NCI-H2196 (cell line): ENCODE data around the gene AOC2.

Source experiments
- DNase-seq: peaks from one replicate; lab custom pipeline; 2025; ENCODE audit not compliant: unreplicated experiment; lab: John Stamatoyannopoulos, UW

The AOC2 gene, protein sequence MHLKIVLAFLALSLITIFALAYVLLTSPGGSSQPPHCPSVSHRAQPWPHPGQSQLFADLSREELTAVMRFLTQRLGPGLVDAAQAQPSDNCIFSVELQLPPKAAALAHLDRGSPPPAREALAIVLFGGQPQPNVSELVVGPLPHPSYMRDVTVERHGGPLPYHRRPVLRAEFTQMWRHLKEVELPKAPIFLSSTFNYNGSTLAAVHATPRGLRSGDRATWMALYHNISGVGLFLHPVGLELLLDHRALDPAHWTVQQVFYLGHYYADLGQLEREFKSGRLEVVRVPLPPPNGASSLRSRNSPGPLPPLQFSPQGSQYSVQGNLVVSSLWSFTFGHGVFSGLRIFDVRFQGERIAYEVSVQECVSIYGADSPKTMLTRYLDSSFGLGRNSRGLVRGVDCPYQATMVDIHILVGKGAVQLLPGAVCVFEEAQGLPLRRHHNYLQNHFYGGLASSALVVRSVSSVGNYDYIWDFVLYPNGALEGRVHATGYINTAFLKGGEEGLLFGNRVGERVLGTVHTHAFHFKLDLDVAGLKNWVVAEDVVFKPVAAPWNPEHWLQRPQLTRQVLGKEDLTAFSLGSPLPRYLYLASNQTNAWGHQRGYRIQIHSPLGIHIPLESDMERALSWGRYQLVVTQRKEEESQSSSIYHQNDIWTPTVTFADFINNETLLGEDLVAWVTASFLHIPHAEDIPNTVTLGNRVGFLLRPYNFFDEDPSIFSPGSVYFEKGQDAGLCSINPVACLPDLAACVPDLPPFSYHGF

DNA sequence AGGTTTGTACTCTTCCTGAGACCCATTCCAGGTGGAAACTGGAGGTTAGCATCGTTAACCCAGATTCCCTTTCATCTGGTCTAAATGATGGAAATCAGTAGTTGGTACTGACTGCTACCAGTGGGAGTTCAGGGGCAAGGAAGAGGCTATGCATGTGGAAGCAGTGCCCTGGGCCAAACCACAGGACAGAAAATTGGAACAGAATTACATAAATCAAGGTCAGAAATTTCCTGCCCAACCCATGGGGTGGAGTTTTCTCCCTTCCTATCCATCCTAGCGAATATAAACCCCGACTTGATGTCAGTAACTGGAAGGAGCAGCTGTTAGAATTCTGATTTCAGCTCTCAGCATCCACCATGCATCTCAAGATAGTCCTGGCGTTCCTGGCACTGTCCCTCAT lies at the start of gene AOC2:
Gene AOC2, plus strand, starts transcription at position 310 of the 400 bp plus-strand sequence. Its CDS starts 47 bp downstream, at position 357.
- no peak for DNase-seq

DNA sequence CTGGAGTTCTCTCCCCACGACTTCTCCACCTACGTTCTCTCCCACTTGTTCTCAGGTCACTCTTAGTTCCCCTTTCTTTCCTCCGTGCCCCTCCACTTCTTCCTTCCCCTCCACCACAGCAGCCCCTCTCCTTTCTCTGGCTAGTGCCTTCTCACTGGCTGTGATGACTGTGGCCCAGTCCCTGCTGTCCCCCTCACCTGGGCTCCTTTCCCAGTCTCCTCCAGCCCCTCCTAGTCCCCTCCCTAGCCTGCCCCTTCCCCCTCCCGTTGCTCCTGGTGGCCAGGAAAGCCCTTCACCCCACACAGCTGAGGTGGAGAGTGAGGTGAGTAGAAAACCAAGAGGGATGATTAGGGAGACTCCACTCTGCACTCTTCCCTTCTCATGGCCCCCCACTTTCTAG lies 49.3 kb upstream of the AOC2 start:
- no peak for DNase-seq

DNA sequence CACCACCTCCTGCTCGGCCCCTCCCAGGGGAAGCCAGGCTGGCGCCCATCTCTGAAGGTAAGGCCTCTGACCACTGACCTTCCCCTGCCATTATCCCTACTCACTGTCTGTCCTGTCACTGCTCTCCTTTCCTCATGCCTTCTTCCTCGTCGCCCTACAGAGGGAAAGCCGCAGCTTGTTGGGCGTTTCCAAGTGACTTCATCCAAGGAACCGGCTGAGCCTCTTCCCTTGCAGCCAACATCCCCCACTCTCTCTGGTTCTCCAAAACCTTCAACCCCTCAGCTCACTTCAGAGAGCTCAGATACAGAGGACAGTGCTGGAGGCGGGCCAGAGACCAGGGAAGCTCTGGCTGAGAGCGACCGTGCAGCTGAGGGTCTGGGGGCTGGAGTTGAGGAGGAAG lies 48.9 kb upstream of the AOC2 start:
- no peak for DNase-seq

DNA sequence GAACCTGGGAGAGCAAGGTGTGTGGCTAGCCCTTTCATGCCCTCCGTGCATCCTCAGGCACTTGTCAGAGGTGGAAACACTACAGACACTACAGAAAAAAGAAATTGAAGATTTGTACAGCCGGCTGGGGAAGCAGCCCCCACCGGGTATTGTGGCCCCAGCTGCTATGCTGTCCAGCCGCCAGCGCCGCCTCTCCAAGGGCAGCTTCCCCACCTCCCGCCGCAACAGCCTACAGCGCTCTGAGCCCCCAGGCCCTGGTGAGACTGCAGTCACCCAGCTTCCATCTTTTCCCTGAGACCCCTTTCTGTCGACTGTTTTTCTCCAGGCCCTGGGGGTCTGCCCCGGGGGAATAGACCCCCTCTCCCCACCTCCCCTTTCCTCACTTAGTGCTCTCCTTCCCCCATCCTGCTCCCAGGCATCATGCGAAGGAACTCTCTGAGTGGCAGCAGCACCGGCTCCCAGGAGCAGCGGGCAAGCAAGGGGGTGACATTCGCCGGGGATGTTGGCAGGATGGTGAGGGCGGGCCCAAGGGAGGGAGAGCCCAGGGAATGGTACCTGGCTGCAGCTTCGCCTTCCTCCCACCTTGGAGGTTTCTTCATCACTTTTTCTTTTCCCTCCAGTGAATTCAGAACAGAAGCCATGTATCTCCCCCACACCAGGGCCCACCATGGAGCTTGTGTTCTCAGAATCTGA lies 48.2 kb upstream of the AOC2 start:
- no peak for DNase-seq

DNA sequence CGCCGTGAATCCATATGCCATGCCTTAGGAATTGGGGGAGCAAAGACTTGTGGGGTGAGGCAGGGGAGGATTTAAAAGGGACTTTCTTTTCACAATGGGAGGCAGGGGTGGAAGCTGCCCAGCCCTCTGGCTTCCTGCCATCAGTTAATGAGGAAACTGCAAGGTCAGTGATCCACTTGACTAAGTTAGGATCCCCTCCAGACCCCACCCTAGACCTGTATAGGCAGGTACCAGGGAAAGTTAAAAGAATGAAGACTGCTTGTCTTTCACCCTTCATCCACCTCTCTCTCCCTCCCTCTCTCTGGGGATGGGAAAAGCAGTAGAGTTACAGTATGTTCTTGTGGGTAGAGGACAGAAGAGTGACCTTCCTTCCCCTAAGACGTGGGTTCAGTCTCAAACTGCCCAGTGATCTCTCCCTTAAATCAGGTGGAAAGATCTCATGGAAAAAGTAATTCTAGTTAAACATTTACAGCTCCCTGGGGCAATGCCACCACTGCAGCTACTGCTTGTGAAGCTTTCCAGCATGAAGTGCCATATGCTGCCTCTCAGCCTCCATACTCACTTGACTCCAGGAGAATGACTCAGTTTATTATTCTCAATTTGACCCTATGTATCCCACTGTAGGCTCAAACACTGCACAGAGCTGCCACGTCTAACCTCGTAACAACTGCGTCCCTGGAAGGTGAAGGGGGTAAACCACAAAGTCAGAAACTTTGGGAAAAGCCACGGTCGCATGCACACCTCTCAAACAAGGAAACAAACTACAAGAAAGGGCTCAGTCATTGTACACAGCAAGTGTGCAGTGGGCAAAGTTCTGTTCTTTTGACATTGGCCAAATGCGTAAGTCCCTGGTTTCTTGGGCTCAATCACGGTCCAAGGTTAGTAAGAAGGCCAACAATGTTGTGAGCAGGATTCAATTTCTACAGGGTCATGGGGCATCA lies 47.0 kb upstream of the AOC2 start:
- DNase-seq, result no peak

DNA sequence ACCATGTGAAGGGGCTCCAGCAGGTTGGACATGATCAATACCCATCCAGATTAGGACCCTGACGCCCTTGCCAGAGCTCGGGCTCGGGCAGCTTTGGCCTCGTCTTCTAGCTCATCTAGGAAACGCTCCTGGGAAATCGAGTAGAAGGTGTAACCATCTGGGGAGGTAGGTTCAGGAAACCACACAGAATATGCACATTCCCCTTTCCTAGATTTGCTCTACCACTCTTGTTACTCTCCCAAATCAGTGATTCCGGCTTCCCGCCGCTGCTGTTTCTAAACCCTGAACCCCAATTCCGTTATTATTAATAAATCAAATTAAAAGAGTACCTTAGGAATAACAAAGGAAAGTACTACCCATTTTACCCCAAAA lies 46.4 kb upstream of the AOC2 start:
- no peak for DNase-seq

DNA sequence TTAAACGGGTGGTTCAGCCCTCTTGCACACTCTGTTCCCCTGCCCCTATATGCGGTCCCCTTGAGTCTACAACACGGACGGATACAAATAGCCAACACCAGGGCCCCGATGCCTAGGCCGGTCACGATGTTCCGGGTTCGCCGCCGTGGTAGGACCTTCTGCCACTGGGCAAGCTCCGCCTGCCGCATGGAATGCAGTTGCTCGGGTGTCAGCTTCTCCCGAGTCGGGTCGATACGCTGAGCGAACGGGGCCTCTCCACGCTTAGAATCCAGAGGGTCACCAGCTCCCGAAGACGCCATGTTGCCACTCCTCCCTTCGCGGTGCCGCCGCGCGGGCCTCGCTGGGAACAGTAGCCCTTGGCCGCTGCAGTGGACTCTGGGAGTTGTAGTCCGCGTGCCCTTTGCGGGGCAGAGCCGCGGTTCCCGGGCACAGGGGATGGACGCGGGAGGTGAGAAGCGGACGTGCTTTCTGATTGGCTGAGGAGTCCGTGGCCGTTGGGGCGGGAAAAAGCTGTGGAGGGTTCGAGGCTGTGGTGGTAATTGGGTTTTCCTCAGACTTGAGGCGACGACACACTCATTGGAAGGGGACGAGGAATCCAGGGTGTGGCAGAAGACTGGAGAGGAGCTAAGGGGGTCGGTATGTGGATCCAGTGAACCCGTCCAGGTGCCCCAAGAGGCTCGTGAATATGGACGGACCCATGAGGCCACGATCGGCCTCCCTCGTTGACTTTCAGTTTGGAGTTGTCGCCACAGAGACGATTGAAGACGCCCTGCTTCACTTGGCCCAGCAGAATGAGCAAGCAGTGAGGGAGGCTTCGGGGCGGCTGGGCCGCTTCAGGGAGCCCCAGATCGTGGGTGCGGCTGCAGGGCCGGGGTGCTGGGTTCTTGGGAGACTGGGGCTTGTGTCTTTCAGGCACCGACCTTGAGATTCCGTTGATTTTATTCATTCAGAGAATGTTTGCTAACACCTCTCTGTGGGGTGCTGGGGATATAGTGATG lies 45.7 kb upstream of the AOC2 start, which contains the start of the genes CNTD1 and COA3:
Gene CNTD1, plus strand, starts transcription at position 479 of the 998 bp plus-strand sequence. Its CDS starts 207 bp downstream, at position 686.
Gene COA3, minus strand, starts transcription at position 322 of the 998 bp plus-strand sequence. Its CDS starts 23 bp downstream, at position 299.
- peak; percentile 77 for DNase-seq

DNA sequence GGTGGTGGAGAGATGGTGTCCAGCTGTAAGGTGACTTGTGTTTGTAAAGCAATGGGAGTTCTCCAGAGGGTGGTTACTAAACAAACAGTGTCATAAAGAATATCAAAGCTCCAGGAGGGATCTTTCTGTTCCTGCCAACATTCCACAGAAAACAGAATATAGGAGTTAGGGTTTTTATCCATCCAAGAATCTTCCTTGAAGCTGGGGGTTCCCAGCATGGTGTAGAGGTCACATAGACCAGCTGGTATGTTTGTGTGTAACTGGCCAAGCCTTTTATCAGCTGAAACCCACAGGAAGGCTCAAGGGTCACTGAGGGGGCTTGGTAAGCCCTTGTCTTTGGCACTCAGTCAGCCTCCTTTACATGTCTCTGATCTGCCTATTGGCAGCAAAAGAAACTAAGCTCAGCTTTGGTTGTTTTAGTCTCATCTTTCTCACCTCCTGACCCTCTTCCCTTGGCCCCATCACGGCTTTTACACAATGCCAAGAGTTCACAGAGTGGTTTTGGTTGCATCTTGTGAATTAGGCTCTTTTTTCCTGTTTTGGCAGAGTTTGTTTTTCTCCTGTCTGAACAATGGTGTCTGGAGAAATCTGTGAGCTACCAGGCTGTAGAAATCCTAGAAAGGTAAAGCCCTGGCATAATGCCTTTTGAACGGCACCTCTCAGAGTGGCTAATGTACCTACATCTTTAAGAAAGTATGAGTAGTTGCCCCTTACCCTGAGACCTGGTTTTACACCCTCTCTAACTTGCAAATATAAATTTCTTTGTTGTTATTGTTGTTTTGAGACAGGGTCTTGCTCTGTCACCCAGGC lies 41.1 kb upstream of the AOC2 start:
- DNase-seq, result no peak

DNA sequence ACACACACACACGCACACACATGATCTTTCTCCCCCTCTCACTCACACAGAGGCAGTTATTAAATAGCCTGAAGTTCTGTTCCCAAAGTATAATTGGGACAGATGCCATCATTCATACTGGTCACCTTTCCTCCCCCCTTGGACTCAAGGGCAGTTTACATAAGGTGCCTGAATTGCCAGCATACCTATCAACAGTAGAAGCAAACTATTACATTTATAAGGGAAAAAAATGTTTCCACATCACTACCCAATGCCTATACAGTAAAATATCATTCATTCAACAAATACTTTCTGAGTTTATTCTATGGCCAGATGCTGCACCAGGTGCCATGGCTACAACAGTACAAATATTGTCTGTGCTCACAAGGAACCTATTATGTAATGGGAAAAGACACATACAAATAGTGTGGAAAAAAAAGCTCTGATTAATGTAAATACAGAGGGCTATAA lies 39.4 kb upstream of the AOC2 start:
- no peak for DNase-seq

DNA sequence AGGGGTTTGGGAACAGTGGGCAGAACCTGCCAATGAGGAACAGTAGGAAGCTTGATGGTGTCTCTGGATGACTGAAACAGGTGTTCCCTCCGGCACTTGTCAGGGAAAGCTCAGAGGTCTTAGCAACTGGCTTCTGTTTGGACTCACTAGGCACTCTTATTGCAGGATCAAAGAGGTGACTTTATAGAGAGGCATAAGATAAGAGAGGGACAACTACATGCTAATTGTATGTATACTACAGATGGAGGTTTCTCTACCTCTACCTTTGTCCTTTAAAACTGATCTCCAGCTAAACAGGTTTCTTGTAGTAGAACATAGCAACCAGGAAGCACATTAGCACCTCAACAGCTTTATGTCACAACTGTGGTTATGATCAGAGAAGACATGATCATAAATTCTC lies 38.1 kb upstream of the AOC2 start:
- DNase-seq, result no peak

DNA sequence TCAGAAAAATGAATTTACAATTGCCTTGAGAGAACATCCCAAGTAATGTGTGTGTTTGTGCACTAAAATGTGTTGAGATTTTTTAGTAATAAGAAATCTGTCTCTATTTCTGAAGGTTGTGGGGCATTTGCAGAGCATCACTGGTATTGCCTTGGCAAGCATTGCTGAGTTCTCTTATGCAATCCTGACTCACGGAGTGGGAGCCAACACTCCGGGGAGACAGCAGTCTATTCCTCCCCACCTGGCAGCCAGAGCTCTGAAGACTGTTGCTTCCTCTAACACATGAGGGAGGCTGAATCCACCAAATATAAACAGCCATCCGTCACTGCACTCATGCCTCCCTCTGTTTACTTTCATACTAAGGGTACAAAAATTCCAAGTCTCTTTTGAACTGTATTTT lies 35.1 kb upstream of the AOC2 start:
- no peak for DNase-seq

DNA sequence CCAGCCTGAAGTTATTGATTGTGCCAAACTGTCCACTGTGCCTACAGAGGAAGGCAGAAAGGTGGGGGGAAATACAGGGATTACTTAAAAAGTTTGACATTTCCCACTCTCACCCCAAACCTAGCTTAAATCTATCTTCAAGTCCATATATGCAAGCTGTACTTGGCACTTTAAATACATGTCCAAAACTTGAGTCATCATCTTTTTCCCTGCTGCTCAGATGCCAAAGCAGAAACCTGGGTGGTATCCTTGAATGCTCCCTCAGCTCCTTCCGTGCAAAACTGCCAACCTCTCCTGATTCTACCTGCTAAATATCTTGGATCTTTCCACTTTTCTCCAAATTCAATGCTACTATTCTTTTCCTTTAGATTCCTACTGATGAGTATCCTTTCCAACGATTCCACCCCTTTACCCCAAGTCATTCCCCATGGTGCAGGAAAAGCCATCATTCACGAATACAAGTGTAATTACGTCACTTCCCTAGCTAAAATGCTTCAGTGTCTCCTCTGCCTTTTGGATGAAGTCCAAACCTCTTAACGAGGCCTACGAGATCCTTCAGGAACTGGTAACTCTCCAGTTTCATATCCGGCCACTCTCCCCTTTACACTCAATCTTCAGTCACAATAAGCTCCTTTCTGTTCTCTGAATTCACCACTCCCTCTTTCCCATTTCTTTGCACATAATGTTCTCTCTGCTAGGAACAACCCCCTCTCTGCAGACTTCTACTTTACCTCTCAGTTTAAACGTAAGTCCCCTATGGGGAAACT lies 29.6 kb upstream of the AOC2 start:
- peak; percentile 43 for DNase-seq

DNA sequence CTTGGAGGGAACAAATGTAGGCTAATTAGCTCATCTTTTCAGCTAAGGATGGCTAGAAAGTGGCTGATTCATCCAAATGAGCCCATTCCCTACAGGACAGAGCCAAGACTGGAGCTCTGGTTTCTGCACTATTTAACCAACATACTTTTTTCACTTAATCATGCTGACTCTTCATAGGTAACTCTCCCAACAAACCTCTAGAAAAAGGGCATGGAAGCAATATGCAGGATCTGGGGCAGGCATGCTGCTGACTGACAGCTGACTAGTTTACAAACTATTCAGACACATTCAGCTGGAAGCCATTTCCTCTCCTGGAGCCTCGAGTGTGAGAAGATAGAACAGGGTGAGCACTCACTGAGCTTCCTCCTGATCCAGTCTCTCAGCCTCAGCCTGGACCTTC lies 26.5 kb upstream of the AOC2 start:
- DNase-seq, result no peak

DNA sequence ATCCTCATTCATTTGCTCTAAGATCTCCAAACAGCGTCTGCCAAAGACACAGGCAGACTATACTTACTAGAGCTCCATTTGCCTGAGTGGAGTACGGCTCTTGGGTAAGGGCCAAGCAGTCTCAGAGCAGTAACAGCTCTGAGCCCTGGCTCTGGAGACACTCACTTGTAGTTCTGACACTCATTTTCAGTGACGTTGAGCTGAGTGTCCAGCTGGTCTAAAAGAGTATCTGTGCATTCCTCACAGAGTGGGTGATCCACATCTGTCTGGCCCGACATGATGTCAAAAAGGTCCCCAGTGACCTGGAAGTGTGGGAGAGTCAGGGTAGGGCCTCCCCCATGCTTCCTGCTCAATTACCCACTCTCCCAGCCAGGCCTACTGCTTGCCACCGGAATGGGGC lies 26.0 kb upstream of the AOC2 start:
- no peak for DNase-seq

DNA sequence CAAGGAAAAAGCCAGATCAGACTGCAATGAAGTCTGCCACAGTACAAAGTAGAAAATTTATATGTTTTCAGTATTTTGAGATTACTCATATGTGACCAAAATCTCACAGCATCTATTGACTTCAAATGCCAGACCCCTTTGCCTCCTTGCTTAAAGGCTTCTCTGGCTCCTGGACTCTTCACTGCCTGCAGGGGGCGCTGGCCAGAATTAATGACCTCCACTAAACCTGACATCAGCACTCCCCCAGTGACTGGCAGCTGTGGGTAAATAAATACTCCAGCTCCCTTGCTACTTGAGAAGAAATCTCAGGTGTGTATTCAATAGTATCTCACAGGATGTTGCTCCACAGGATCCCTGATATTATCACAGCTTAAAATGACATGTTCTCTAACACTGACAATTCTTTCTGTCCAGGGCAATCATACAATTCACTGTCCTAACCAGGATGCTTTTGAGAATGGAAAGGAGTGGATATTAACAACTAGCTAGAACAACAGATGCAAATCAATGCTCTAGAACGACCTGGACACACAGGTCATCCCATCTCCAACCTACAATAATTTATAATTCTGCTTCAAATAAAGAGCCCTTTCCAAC lies 24.3 kb upstream of the AOC2 start:
- DNase-seq, result peak; percentile 49

DNA sequence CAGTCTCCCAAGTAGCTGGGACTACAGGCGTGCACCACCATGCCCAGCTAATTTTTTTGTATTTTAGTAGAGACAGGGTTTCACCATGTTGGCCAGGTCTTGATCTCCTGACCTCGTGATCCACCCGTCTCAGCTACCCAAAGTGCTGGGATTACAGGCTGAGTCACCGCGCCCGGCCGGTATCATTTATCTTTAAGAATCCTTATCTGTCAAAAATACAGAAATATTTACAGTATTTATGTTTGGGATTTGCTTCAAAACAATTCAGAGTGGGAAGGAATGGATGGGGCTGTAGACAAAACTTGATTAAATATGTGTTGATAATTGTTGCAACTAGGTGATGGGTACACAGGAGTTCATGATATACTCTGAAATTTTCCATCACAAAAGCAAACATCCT lies 23.2 kb upstream of the AOC2 start:
- no peak for DNase-seq

DNA sequence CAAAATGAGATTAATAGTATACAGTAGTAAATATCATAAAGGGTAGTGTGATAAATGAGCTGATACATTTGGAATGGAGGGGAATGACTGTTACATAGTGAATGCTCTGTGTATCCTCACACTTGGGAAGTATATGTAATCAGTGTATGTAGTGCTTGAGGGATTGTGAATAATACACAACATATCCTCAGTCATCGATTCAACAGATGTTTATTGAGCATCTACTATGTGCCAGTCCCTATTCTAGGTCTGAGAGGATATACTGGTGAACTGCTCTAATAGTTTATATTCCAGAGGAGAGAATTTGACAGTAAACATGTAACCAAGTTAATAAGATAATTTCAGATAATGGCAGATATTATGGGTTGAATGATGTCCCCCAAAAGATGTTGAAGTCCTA lies 16.9 kb upstream of the AOC2 start:
- no peak for DNase-seq
